ENCODE measurements around the gene SLC25A21.
"Not testable (repeated sequence)": the region's sequence is repeated elsewhere in the genome, so short reads cannot be mapped to it uniquely, and the experiment has no call there.

Gene SLC25A21

GRCh38 chr14:37172024-37172869 lies at the start of gene SLC25A21:
TSS of gene SLC25A21 (minus strand) at chr14:37172606.
- DNase-seq, result no peak

- DNase-seq, result no peak
Measured at GRCh38 chr14:37221073-37221472, 48.7 kb upstream of the SLC25A21 start.

DNA sequence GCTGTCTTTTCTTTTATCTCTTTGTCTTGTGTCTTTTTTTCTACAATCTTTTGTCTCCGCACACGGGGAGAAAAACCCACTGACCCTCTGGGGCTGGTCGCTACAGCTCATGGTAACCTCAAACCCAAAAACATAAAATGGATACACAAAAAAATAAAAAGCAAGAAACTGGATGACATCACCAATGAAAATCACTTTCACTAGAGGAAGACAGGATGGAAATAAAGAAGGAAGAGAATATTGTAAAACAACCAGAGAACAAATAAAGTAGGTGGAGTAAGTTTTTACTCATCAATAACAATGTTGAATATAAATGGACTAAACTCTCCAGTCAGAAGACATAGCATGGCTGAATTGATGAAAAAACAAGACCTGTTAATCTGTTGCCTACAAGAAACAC lies 42.9 kb upstream of the SLC25A21 start:
- DNase-seq, result no peak

- DNase-seq, result no peak
Measured at GRCh38 chr14:37213016-37213415, 40.6 kb upstream of the SLC25A21 start.

- DNase-seq, result no peak
Measured at GRCh38 chr14:37210448-37210847, 38.0 kb upstream of the SLC25A21 start.

DNA sequence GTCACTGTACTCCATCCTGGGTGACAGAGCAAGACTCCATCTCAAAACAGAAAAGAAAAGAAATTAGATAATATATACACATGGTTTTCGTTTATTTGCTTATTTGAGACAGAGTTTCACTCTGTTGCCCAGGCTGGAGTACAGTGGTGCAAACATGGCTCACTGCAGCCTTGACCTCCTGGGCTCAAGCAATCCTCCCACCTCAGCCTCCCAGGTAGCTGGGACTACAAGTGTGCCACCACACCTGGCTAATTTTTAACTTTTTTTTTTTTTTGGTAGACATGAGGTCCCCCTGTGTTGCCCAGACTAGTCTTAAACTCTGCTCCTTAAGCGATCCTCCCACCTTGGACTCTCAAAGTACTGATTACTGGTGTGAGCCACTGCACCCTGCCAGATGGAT lies 37.2 kb upstream of the SLC25A21 start:
- not testable (repeated sequence) for DNase-seq

DNA sequence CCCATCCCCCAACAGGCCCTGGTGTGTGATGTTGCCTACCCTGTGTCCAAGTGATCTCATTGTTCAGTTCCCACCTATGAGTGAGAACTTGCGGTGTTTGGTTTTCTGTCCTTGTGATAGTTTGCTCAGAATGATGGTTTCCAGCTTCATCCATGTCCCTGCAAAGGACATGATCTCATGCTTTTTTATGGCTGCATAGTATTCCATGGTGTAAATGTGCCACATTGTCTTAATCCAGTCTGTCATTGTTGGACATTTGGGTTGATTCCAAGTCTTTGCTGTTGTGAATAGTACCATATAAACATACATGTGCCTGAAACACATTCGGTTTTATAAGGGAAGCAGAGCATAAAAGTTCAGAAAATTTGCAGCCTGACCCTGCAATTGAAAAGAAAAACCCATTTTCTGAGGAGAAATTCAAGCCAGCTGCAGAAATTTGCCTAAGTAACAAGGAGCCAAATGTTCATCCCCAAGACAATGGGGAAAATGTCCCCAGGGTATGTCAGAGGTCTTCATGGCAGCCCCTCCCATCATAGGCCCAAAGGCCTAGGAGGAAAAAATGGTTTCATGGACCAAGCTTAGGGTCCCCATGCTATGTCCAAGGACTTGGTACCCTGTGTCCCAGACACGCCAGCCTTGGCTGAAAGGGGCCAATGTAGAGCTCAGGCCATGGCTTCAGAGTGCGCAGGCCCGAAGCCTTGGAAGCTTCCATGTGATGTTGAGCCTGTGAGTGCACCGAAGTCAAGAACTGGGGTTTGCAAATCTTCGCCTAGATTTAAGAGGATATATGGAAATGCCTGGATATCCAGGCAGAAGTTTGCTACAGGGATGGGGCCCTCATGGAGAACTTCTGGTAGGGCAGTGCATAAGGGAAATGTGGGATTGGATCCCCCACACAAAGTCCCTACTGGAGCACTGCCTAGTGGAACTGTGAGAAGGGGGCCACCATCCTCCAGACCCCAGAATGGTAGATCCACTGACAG lies 33.5 kb upstream of the SLC25A21 start:
- DNase-seq, result not testable (repeated sequence)

DNA sequence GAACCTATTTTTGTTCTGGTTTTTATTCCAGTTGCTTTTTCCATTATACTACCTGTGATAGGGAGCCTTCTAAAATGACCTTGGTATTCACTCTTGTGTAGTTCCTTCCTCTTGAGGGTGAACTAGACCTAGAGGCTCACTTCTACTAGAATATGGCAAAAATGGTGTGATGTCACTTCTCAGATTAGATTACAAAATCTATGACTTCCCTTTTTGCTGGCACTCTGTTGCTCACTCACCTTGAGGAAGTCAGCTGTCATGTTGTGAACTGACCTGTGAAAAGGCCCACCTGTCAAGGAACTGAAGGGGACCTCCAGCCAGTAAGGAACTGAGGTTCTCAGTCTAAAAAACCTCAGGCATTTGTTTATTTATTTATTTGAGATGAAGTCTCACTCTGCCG lies 31.0 kb upstream of the SLC25A21 start:
- DNase-seq, result no peak

DNA sequence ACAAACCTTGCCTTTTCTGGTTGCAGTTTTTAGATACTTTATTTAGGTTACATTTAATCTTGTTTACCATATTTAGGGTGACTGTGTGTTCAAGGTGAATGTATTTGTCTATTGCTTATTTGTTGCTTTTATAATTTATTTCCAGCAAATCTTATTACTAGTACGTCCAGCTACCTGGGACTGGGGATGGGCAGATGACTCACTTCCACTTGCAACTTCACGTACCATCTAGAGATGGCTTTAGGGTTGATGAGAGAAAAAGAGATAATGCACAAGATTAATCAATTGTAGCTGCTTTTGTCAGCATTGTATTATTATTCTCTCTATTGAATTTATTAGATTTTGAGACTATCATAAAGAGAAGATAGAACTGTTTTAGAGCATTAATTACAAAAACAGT lies 30.4 kb upstream of the SLC25A21 start:
- DNase-seq, result no peak

DNA sequence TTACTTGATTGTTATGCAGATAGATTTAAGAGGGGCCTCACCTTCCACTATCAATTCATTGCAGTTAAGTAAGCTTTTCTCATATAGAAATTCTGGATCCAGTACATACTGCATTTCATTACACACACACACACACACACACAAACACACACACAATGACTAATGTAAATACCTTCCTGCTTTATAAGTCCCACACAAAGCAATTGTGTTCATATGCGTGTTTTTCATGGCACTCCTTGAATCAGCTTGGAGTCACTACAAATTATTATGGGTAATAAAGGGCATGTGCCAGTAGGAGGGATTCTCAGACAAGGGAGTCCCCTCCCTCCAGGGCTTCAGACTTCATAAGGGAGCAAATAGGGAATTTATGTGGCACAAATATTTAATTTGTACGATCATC lies 29.9 kb upstream of the SLC25A21 start:
- DNase-seq, result no peak

- DNase-seq, result no peak
Measured at GRCh38 chr14:37201724-37202123, 29.3 kb upstream of the SLC25A21 start.

- no peak for DNase-seq
Measured at GRCh38 chr14:37198907-37199306, 26.5 kb upstream of the SLC25A21 start.

DNA sequence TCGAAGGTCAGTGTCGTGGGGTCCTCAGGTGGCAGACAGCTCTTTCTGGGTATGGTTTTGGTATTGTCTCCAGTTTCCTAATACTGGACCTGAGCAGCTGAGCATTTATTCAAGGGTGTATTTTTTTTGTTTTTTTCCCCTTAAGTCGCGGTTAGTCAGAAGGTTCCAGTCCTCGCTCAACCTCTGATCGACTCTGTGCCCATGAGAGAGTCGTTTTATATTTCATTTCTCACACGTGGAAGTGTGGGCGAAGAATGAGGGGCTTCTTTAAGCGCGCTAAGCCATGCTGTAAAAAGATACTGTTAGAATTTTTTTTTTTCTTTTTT lies 25.8 kb upstream of the SLC25A21 start:
- no peak for DNase-seq

DNA sequence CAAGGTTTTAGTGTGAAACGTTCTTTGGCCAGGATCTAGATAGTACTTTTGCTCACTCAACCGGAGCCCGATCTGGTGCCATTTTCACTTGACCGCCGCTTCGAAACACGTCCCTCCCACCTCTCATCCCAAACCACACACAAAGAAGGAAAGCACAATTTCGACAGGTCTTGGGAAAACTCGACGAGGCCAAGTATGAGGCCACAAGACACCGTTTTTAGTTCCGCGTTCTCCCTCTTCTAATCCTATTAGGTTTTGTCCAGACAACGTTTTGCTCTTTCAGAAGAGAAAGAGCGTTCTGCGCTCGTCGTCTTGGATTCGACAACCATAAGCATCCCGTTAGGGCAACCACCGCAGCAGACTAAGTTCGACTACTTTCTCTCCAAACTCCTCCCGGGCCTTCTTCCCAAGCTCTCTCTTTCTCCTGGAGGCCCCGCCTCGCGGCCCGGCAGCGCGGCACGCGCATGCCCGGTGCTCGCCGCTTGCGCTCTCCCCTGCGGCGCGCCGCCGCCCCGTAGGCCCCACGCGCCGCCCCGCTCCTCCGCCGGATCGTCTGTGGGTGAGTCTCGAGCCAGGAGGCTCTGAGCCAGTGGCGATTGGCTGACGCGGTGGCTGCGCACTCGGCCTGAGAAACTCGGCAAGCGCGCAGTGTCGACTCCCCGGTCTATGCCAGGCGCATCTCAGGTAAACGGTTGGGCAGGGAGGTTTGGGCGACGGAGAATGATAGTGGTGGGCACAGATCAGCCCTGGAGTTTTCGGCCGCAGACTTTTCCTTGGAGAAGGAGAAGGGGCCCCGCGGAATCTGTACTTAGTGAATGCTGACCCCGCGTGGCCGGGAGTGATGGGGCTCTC lies 25.2 kb upstream of the SLC25A21 start, which contains the start of gene MIPOL1:
MIPOL1 (plus strand) TSS at position 517 of the 852 bp plus-strand sequence. CDS start 49,952 bp downstream, outside the sequence.
- no peak for DNase-seq

DNA sequence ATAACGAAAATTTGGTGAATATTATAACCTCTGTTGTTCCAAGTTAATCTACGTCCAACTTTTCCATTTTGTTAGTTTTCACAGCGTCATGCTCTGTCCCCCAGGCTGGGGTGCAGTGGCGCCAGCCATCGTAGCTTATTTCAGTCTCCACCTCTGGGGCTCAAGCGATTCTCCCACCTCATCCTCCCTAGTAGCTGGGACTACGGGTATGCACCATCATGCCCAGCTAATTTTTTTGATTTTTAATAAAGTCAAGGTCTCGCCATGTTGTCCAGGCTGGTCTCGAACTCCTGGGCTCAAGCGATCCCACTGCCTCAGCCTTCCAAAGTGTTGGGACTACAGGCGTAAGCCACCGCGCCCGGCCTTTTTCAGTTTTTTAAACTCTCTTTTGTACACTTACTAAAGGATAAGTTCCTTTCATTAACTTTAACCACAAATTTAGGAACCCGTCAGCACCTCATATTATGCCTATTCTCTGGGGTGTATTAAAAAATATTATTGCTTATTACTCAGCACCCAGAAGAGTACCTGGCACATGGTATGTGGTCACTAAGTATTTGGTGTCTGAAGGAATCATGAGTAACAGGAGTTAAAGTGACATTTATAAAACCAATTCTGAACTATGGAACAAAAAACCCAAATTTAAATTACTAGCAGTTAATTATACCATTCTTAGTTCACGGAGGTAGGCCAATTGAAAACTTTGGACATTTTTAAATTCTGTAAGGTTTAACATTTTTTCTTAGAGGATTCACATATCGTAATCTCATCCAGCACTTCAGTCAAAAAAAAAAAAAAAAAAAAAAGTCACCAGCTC lies 24.4 kb upstream of the SLC25A21 start:
- no peak for DNase-seq

- DNase-seq, result no peak
Measured at GRCh38 chr14:37195327-37195726, 22.9 kb upstream of the SLC25A21 start.

GRCh38 chr14:37194698-37195097 lies 22.3 kb upstream of the SLC25A21 start:
- no peak for DNase-seq

GRCh38 chr14:37189733-37190132 lies 17.3 kb upstream of the SLC25A21 start:
- not testable (repeated sequence) for DNase-seq

DNA sequence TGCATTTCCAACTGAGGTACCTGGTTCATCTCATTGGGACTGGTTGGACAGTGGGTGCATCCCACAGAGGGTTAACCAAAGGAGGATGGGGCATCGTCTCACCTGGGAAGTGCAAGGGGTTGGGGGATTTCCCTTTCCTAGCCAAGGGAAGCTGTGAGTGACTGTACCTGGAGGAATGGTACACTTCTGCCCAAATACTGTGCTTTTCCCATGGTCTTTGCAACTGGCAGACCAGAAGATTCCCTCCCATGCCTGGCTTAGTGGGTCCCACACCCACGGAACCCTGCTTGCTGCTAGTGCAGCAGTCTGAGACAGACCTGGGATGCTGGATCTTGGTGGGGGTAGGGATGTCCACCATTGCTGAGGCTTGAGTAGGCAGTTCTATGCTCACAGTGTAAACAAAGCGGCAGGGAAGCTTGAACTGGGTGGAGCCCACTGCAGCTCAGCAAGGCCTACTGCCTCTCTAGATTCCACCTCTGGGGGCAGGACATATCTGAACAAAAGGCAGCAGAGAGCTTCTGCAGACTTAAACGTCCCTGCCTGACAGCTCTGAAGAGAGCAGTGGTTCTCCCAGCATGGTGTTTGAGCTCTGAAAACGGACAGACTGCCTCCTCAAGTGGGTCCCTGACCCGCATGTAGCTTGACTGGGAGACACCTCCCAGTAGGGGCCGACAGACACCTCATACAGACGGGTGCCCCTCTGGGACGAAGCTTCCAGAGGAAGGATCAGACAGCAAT lies 15.6 kb upstream of the SLC25A21 start:
- DNase-seq, result not testable (repeated sequence)

- no peak for DNase-seq
Measured at GRCh38 chr14:37187294-37187693, 14.9 kb upstream of the SLC25A21 start.

GRCh38 chr14:37186865-37187264 lies 14.5 kb upstream of the SLC25A21 start:
- no peak for DNase-seq
